ENCODE results near the gene MED16. TPM values are rescaled to one million over a fixed set of nuclear protein-coding genes. Genes with fewer than 3 reads are reported as not detected.
"Not testable (repeated sequence)": the region's sequence is repeated elsewhere in the genome, so short reads cannot be mapped to it uniquely, and the experiment has no call there.

The MED16 gene
- total RNA-seq, 1 donor from 2014 or later, result 27.0 TPM

DNA sequence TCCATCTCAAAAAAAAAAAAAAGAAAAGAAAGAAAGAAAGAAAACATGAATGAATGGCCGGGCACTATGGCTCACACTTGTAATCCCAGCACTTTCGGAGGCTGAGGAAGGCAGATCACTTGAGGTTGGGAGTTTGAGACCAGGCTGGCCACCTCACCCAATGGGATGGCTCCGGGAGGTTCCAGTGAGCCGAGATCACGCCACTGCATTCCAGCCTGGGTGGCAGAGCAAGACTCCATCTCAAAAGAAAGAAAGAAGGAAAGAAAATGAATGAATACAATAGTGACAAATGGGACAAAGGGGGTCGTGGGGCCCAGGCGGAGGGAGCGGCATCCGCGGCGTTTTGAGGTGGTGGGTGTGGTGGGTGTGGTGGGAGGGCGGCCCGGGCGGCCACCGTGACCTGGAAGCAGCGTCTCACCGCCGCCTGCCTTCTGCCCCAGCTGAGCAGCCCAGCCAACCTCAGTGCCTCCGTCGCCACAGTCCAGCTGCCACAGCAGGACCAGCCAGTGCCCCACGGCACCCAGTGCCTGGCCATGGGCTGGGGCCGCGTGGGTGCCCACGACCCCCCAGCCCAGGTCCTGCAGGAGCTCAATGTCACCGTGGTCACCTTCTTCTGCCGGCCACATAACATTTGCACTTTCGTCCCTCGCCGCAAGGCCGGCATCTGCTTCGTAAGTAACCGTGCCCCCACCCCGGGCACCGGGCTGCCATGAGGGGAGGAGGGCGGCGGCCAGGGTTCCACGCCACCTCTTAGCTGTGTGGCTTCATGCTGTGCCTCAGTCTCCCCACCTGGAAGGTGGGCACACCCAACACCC, 47.1 kb downstream of the MED16 start:
- DNase-seq (ENCODE audit: low spot score), result no peak
- intact Hi-C loops (cut with DNase I), result no loop called here

DNA sequence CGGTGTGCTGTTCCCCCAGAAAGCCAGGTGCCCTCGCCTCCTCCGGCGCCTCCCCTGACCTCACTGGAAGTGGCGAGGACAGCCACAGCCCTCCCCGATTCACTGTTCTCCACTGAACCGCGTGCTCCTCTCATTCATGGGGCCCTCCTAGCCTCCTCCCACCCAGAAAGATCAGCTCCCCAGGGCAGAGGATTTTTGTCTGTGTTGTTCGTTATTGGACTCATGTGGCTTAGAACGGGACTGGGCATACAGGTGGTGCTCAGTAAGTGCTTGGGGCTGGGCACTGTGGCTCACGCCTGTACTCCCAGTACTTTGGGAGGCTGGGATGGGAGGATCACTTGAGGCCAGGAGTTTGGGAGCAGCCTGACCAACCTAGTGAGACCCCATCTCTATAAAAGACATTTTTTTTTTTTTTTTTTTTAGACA, 48.4 kb downstream of the MED16 start:
- DNase-seq (ENCODE audit: low spot score), result no peak
- intact Hi-C loops (cut with DNase I), result no loop called here

DNA sequence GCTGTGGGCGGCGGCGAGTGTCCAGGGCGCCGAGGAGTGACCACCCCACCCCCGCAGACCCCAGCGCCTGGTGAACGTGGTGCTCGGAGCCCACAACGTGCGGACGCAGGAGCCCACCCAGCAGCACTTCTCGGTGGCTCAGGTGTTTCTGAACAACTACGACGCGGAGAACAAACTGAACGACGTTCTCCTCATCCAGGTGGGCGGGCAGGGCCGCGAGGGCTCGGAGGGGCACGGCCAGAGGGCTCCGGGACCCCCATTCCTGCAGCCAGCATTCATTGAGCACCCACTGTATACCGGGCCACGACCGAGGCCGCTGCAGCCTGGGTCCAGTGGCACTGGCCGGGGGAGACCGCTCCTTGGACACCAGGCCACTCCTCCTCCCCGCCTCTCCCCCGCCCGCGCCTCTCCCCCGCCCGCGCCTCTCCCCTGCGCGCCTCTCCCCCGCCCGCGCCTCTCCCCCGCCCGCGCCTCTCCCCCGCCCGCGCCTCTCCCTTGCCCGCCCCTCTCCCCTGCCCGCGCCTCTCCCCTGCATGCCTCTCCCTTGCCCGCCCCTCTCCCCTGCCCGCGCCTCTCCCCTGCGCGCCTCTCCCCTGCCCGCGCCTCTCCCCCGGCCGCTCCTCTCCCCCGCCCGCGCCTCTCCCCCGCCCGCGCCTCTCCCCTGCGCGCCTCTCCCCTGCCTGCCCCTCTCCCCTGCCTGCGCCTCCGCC, 49.0 kb downstream of the MED16 start:
- DNase-seq (ENCODE audit: low spot score), result no peak
- intact Hi-C loops (cut with DNase I), result no loop called here

DNA sequence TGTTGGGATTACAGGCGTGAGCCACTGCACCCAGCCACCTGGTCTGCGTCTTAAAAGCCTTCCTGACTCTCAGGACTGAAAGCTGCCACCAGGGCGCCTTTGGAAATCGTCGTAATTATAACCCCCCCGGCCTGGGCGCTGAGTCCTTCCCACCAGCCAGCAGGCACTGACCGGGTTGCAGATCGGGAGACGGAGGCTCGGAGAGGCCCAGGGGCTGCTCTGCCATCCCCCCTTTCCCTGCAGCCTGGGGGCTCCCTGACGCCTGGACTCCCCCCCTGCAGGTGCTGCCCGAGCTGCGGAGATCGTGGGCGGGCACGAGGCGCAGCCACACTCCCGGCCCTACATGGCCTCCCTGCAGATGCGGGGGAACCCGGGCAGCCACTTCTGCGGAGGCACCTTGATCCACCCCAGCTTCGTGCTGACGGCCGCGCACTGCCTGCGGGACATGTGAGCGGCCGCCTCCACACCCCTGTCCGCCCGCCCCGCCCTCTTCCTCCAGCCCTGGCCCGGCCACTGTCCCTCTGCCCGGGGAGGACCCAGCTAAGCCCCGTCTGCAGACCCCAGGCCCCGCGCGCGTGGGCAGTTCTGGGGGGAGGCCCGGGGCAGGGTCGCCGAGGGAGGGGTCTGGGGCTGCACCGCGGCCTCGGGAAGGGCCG, 49.7 kb downstream of the MED16 start:
- intact Hi-C loops (cut with DNase I), result no loop called here
- DNase-seq (ENCODE audit: low spot score), result no peak

DNA sequence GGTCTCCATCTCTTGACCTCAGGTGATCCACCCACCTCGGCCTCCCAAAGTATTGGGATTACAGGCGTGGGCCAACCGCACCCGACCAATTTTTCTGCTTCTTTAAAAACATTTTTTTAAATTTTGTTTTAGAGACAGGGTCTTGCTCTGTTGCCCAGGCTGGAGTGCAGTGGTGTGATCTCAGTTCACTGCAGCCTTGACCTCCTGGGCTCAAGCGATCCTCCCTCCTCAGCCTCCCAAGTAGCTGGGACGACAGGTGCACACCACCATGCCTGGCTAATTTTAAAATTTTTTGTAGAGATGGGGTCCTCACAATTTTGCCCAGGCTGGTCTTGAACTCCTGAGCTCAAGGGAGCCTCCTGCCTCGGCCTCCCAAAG, 50.2 kb downstream of the MED16 start:
- intact Hi-C loops (cut with DNase I); DNase-seq (ENCODE audit: low spot score): not testable (repeated sequence)

DNA sequence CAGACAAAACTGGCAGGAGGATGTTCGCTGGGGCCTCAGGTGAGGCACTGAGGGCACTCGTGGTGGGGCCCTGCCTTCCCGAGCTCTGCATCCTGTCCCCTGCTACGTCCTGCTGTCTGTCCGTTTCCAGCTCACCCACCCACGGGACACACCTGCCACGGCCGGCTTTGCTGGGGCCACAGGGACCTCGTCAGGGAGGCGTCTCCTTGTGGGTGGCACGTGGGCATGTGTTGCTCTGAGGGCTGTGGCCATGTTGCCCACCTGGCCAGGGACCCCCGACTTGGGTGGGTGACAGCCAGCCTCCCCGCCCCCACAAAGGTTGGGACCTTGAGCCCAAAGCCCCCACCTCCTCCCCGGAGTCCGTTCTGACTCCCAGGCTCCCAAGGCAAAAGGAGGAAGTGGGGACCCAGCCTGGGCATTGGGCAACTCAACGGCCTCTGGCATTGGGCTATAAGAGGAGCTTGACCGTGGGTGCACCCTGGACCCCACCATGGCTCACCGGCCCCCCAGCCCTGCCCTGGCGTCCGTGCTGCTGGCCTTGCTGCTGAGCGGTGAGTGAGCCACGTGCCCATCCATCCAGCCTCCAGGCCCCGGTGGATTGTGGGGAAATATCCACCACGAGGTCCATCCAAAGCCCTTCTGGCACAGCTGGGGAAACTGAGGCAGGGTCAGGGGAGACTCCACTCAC, 52.3 kb downstream of the MED16 start, which contains the start of gene PRTN3:
PRTN3 (plus strand) TSS at position 481 of the 688 bp plus-strand sequence; CDS start at position 491, 10 bp downstream.
- no peak for DNase-seq (ENCODE audit: low spot score)
- intact Hi-C loops (cut with DNase I), result no loop called here

DNA sequence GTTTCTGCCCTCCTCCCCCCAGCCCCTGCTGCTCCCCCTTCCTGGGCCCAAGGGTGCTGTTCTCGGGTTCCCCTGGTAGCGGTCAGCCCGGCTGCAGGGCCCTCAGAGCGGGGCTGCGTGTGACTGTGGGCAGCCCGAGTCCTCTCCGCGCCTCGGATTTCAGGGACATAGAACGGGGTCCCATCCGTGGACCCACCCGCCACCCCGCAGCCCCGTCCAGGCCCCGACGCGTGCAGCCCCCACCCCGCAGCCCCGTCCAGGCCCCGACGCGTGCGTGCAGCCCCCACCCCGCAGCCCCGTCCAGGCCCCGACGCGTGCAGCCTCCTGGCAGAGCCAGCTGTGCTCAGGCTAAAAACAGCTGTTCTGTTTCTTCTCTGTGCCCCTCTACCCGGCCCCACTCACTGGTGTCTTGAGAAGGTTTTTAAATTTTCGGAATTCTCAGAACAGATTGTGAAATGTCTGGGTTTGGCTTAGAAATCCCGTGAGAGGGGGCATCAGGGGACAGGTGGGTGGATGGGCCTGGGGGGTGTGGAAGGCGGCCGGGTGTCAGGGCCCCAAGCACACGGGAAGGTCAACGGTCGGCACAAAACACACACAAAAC, 57.7 kb downstream of the MED16 start:
- intact Hi-C loops (cut with DNase I), result no loop called here
- DNase-seq (ENCODE audit: low spot score), result no peak

DNA sequence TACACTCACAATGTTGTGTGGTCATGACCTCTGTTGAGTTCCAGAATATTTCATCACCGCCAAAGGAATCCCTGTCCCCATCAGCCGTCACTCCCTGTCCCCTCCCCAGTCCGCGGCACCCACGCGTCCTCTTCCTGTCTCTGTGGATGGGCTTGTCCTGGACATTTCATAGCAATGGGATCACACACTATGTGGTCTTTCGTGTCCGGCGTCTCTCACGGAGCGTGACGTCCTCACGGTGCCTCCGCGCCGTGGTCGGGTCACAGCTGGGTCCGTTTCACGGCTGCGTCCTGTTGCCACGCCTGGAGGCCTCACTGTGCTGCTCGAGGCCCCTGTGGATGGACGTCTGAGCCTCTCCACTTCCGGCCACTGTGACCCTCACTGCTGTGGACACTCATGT, 58.8 kb downstream of the MED16 start:
- intact Hi-C loops (cut with DNase I), result no loop called here
- no peak for DNase-seq (ENCODE audit: low spot score)

DNA sequence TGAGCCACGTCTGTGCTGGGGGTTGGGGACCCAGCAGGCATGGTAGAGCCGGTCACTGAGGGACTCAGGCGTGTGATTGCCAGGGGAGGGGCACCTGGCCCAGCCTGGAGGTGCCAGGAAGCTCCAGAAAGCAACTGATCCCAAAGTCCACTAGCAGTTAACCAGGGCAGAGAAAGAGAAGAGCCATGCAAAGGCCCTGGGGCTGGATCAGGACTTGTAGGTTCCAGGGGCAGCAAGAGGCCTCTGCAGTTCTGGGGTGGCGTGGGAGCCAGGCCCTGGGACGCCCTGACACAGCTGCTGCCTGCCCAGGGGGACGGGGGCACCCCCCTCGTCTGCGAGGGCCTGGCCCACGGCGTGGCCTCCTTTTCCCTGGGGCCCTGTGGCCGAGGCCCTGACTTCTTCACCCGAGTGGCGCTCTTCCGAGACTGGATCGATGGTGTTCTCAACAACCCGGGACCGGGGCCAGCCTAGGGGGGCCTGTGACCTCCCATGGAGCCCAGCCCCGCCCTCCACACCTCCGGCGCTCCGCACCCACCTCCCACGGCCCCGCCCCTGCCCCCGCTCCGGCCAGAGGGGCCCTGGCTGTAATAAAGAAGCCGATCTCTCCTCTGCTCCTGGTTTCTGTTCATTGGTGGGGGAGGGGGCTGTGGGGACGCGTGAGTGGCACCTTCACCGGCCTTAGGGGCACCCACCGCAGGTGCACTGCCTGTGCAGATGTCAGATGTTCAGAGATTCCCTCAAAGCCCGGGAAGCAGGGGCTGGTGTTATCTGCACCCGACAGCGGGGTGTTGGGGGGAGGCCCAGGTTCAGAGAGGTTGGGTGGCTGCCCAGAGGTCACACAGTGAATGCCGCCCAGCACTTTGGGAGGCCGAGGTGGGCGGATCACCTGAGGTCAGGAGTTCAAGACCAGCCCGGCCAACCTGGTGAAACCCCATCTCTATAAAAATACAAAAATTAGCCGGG, 61.3 kb downstream of the MED16 start:
- intact Hi-C loops (cut with DNase I), result no loop called here
- DNase-seq (ENCODE audit: low spot score), result no peak

DNA sequence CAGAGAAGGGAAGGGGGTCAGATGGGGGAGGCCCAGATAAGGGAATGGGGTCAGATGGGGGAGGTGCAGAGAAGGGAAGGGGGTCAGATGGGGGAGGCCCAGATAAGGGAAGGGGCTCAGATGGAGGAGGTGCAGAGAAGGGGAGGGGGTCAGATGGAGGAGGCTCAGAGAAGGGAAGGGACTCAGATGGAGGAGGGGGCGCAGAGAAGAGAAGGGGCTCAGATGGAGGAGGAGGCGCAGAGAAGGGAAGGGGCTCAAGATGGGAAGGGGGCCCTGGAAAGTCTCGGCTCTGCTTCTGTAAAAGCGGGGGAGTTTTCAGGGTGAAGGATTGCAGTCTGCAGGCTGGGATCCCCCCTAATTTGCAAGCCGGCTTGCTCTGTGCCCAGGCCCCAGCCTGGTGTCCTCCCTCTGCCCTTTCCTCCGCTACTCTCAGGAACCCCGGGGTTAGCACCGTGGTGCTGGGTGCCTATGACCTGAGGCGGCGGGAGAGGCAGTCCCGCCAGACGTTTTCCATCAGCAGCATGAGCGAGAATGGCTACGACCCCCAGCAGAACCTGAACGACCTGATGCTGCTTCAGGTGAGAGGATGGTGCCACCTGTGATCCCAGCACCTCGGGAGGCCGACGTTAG, 63.7 kb downstream of the MED16 start:
- DNase-seq (ENCODE audit: low spot score), result no peak
- intact Hi-C loops (cut with DNase I), result no loop called here

DNA sequence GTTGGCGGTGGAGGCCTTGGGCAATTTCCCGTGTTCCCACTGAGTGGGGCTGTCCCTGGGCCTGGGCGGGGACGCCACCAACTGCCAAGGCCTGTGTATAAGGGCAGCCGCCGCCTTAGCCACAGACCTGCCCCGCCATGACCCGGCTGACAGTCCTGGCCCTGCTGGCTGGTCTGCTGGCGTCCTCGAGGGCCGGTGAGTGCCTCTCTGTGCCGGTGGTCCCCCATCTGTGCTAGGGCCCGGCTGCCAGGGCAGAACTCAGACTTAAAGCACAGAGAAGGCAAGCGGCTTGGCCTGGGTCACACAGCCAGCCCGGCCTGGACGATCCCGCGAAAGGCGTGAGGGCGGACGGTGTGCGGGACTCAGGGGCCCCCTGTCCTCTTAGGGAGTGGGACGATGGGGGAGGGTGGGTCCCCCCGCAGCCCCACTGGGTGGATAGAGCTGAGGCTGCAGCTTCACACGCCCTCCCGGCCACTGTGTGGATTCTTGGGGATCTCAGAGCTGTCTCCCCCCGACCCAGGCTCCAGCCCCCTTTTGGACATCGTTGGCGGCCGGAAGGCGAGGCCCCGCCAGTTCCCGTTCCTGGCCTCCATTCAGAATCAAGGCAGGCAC, 65.2 kb downstream of the MED16 start, which contains the start of gene AZU1:
AZU1 (plus strand) TSS at position 128 of the 612 bp plus-strand sequence; CDS start at position 138, 10 bp downstream.
- no peak for DNase-seq (ENCODE audit: low spot score)
- intact Hi-C loops (cut with DNase I), result no loop called here

DNA sequence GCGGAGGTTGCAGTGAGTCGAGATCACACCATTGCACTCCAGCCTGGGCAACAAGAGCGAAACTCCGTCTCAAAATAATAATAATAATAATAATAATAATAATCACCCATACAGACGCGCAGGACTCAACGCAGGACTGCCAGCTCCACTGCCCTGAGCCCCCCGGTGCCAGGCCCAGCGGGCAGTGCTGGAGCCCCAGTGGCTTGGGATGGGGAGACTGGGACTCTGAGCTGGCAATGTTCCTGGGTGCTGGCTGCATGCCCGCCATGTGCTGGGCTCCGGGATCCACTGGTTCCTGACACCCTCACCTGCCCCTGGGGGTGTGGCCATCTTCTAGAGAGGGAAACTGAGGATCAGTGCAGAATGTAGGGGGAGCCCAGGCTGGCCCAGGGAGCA, 65.7 kb downstream of the MED16 start:
- DNase-seq (ENCODE audit: low spot score), result no peak
- intact Hi-C loops (cut with DNase I), result no loop called here

DNA sequence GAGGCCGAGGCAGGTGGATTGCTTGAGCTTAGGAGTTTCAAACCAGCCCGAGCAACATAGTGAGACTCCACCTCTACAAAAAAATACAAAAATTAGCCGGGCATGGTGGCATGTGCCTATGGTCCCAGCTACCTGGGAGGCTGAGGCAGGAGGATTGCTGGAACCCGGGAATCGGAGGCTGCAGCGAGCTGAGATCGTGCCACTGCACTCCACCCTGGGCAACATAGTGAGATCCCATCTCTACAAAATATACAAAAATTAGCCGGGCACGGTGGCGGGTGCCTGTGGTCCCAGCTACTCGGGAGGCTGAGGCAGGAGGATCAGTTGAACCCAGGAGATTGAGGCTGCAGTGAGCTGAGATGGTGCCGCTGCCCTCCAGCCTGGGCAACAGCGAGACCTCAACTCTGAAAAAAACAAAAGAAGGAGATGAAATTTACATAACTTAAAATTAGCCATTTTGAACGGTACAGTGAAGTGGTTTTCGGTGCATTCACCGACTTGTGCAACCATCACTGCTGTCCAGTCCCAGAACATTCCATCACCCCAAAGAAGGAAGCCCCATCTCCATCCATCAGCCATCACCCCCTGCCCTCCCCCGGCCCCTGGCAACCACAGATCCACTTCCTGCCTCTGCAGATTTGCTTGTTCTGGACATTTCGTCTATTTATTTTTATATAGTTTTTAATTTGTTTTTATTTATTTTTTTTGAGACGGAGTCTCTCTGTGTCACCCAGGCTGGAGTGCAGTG, 66.9 kb downstream of the MED16 start:
- no peak for DNase-seq (ENCODE audit: low spot score)

DNA sequence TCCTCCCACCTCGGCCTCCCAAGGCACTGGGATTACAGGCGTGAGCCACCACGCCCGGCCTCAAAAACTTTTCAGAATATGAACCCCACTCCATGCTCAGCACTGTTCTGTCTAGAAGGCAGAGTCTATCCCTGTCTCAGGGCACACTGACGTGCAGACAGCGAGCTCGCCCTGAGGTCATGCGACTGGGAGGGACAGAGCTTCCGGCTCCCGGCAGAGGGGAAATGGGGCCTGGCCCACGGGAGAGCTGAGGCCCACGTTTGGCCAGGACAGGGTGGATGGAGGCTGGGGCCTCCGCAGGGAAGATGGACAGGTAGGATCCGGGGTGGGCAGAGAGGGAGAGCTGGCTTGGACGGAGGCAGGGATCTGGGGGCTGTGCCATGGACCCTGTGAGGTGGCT, 68.1 kb downstream of the MED16 start:
- no peak for DNase-seq (ENCODE audit: low spot score)
- intact Hi-C loops (cut with DNase I), result no loop called here

More for the DNA sequence above, 66.9 kb downstream of the MED16 start:
- intact Hi-C loops (cut with DNase I), result no loop called here

DNA sequence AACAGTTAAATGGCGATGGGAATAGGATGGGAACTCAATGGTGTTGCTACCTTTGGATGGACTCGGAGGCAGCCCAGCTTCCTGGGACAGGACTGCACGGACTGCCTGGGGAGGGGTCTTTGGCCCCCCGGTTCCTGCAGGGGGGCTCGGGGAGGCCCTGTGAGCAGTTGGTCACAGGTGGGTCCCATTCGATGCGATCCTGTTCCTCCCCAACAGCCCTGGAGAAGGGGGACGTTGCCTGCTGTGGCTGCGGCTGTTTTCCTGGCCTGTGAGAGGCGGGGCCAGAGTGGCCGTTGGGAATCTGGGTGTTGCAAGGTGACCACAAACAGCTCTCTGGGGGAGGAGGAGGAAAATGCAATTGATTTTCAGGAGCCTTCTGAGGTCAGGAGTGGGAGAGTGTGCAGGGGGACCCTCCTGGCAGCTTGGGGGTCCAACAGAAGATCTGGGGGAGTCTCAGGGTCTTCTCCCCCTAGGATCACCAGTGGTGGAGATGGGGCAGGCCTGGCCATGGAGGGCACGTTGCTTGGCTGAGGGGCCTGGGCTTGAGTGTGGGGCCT, 69.3 kb downstream of the MED16 start:
- DNase-seq (ENCODE audit: low spot score), result no peak
- intact Hi-C loops (cut with DNase I), result no loop called here

DNA sequence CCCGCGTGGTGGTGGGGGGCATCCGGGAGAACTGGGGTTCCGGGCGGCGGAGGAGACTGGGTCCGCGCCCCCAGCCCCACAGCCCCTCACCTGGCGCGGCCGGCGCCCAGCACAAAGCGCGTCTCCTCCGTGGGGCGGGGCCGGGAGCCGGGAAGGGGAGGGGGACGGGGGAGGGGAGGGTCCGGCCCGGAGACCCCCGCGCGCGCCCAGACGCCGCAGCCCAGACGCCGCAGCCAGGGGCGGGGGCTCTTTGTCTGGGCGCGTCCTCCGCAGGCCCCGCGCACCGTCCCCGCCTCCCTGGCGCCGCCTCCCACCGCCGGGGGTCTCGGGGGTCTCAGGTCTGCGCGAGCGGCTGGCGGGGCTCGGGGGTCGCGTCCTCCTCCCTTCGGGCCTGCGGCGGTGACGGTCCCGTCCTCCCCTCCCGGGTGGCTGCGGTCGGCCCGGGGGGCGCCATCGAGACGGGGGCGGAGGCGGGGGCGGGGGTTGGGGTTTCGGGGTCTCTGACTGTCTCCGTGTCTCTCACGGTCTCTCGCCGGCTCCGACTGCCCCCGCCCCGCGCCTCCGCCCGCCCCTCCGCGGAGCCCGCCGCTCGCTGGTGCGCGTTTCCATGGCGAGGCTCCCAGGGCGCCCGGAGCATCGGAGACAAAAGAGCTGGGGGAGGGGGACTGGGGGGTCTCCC, 71.0 kb downstream of the MED16 start, which contains the start of gene PLPPR3:
PLPPR3 (minus strand) TSS at position 131 of the 679 bp plus-strand sequence. CDS start 396 bp downstream, outside the sequence.
- intact Hi-C loops (cut with DNase I), result no loop called here

More for the DNA sequence above, 71.0 kb downstream of the MED16 start, which contains the start of gene PLPPR3:
- no peak for DNase-seq (ENCODE audit: low spot score)

Data from cardiac septum (tissue), 1 donor.